ENCODE data around the gene DTD1.
A peak's percentile ranks its signal among the peaks of the same experiment; 100 is the strongest.

DTD1 gene

GRCh38 chr20:18790787-18791186 is 202.9 kb downstream of the DTD1 start:
- no peak for DNase-seq (ENCODE audit: low read depth)
- TF ChIP-seq CTCF (IDR thresholded peaks at IDR 0.05; ENCODE audit: control insufficient read depth, insufficient read depth, low read depth, low read length, missing control alignments) = no peak
- H3K4me3 ChIP-seq (ENCODE audit: control insufficient read depth, low read depth, low read length) = no peak overlapping the region

GRCh38 chr20:18793625-18794427 is 206.0 kb downstream of the DTD1 start:
- H3K4me3 ChIP-seq (ENCODE audit: control insufficient read depth, low read depth, low read length) = peak overlapping the region; percentile 77
- DNase-seq (ENCODE audit: low read depth) = peak; percentile 61
- TF ChIP-seq CTCF (IDR thresholded peaks at IDR 0.05; ENCODE audit: control insufficient read depth, insufficient read depth, low read depth, low read length, missing control alignments) = no peak

GRCh38 chr20:18794428-18794787 is 206.6 kb downstream of the DTD1 start:
- peak overlapping the region; percentile 77 for H3K4me3 ChIP-seq (ENCODE audit: control insufficient read depth, low read depth, low read length)
- no peak for DNase-seq (ENCODE audit: low read depth)
- TF ChIP-seq CTCF (IDR thresholded peaks at IDR 0.05; ENCODE audit: control insufficient read depth, insufficient read depth, low read depth, low read length, missing control alignments) = no peak

GRCh38 chr20:18795366-18795765 is 207.5 kb downstream of the DTD1 start:
- TF ChIP-seq CTCF (IDR thresholded peaks at IDR 0.05; ENCODE audit: control insufficient read depth, insufficient read depth, low read depth, low read length, missing control alignments) = no peak
- no peak for DNase-seq (ENCODE audit: low read depth)
- no peak overlapping the region for H3K4me3 ChIP-seq (ENCODE audit: control insufficient read depth, low read depth, low read length)

- no peak for DNase-seq (ENCODE audit: low read depth)
- H3K4me3 ChIP-seq (ENCODE audit: control insufficient read depth, low read depth, low read length) = no peak overlapping the region
- TF ChIP-seq CTCF (IDR thresholded peaks at IDR 0.05; ENCODE audit: control insufficient read depth, insufficient read depth, low read depth, low read length, missing control alignments) = no peak
Measured at GRCh38 chr20:18796282-18796833, 208.5 kb downstream of the DTD1 start.

GRCh38 chr20:18801516-18801915 is 213.7 kb downstream of the DTD1 start:
- DNase-seq (ENCODE audit: low read depth) = no peak
- TF ChIP-seq CTCF (IDR thresholded peaks at IDR 0.05; ENCODE audit: control insufficient read depth, insufficient read depth, low read depth, low read length, missing control alignments) = no peak
- H3K4me3 ChIP-seq (ENCODE audit: control insufficient read depth, low read depth, low read length) = no peak overlapping the region
